HUES48 (cell line): ENCODE measurements around the gene ROBO2.

Experiments used
- H3K27ac ChIP-seq: one replicate; pipeline ENCODE4 v1.7.0; 2013; ENCODE audit warnings: low read depth, low read length, inconsistent platforms
- H3K27me3 ChIP-seq: 2 replicates; pipeline ENCODE4 v1.6.1; 2013; ENCODE audit warnings: mild to moderate bottlenecking, low read length; ENCODE audit not compliant: control insufficient read depth, insufficient read depth
- H3K36me3 ChIP-seq: 2 replicates; pipeline ENCODE4 v1.6.1; 2013; ENCODE audit warnings: low read length; ENCODE audit not compliant: control insufficient read depth, insufficient read depth
- H3K4me1 ChIP-seq: 2 replicates; pipeline ENCODE4 v1.6.1; 2013; ENCODE audit warnings: mild to moderate bottlenecking, low read length; ENCODE audit not compliant: control insufficient read depth, insufficient read depth
- H3K4me3 ChIP-seq: 2 replicates; pipeline ENCODE4 v1.5.1; 2013; ENCODE audit warnings: mild to moderate bottlenecking, low read depth, low read length
- H3K9ac ChIP-seq: 2 replicates; pipeline ENCODE4 v1.6.1; 2013; ENCODE audit warnings: mild to moderate bottlenecking, low read depth, low read length, moderate library complexity
- H3K9me3 ChIP-seq: 2 replicates; pipeline ENCODE4 v1.6.1; 2013; ENCODE audit warnings: low read length; ENCODE audit not compliant: control insufficient read depth, insufficient read depth

The ROBO2 gene

GRCh38 chr3:77052733-77053670 lies 13.1 kb downstream of the ROBO2 start:
- Histone ChIP-seq H3K9ac (no peak overlapping the region), H3K4me3 (no peak overlapping the region), H3K27me3 (no peaks in the 10 kb centered on the region), H3K36me3 (no peaks in the 10 kb centered on the region), H3K9me3 (no peaks in the 10 kb centered on the region), H3K4me1 (peaks cover 22% of the 10 kb centered on the region), H3K27ac (peak overlapping the region; percentile 63)

GRCh38 chr3:77053795-77054194 lies 13.9 kb downstream of the ROBO2 start:
- no peak overlapping the region for H3K9ac ChIP-seq
- H3K4me3 ChIP-seq: no peak overlapping the region
- no peaks in the 10 kb centered on the region for H3K36me3 ChIP-seq
- H3K4me1 ChIP-seq: peaks cover 22% of the 10 kb centered on the region
- no peak overlapping the region for H3K27ac ChIP-seq
- H3K9me3 ChIP-seq: no peaks in the 10 kb centered on the region
- H3K27me3 ChIP-seq: no peaks in the 10 kb centered on the region

- H3K27me3 ChIP-seq: no peaks in the 10 kb centered on the region
- H3K27ac ChIP-seq: no peak overlapping the region
- peaks cover 22% of the 10 kb centered on the region for H3K4me1 ChIP-seq
- no peaks in the 10 kb centered on the region for H3K36me3 ChIP-seq
- no peak overlapping the region for H3K9ac ChIP-seq
- no peak overlapping the region for H3K4me3 ChIP-seq
- H3K9me3 ChIP-seq: no peaks in the 10 kb centered on the region
Measured at GRCh38 chr3:77055841-77056341, 16.0 kb downstream of the ROBO2 start.

GRCh38 chr3:77059354-77059753 lies 19.5 kb downstream of the ROBO2 start:
- H3K9me3 ChIP-seq: no peaks in the 10 kb centered on the region
- H3K27me3 ChIP-seq: no peaks in the 10 kb centered on the region
- H3K27ac ChIP-seq: no peak overlapping the region
- no peaks in the 10 kb centered on the region for H3K36me3 ChIP-seq
- no peak overlapping the region for H3K4me3 ChIP-seq
- H3K4me1 ChIP-seq: no peaks in the 10 kb centered on the region
- no peak overlapping the region for H3K9ac ChIP-seq

GRCh38 chr3:77063423-77063822 lies 23.5 kb downstream of the ROBO2 start:
- Histone ChIP-seq H3K4me1 (no peaks in the 10 kb centered on the region), H3K27ac (no peak overlapping the region), H3K9ac (no peak overlapping the region), H3K9me3 (no peaks in the 10 kb centered on the region), H3K4me3 (no peak overlapping the region), H3K27me3 (no peaks in the 10 kb centered on the region), H3K36me3 (no peaks in the 10 kb centered on the region)

- H3K27ac ChIP-seq: no peak overlapping the region
- H3K27me3 ChIP-seq: no peaks in the 10 kb centered on the region
- H3K36me3 ChIP-seq: no peaks in the 10 kb centered on the region
- H3K9ac ChIP-seq: no peak overlapping the region
- no peaks in the 10 kb centered on the region for H3K4me1 ChIP-seq
- H3K9me3 ChIP-seq: no peaks in the 10 kb centered on the region
- no peak overlapping the region for H3K4me3 ChIP-seq
Measured at GRCh38 chr3:77065750-77066149, 25.9 kb downstream of the ROBO2 start.

GRCh38 chr3:77066829-77067228 lies 26.9 kb downstream of the ROBO2 start:
- Histone ChIP-seq H3K4me3 (no peak overlapping the region), H3K4me1 (peaks cover 5% of the 10 kb centered on the region), H3K27ac (no peak overlapping the region)

GRCh38 chr3:77068808-77069207 lies 28.9 kb downstream of the ROBO2 start:
- Histone ChIP-seq H3K27me3 (no peaks in the 10 kb centered on the region), H3K9me3 (no peaks in the 10 kb centered on the region), H3K9ac (no peak overlapping the region), H3K4me1 (peaks cover 22% of the 10 kb centered on the region), H3K27ac (no peak overlapping the region), H3K36me3 (no peaks in the 10 kb centered on the region), H3K4me3 (no peak overlapping the region)

More at GRCh38 chr3:77066829-77067228, 26.9 kb downstream of the ROBO2 start:
- H3K36me3 ChIP-seq: no peaks in the 10 kb centered on the region
- H3K9ac ChIP-seq: no peak overlapping the region
- H3K27me3 ChIP-seq: no peaks in the 10 kb centered on the region
- no peaks in the 10 kb centered on the region for H3K9me3 ChIP-seq

- Histone ChIP-seq H3K9me3 (no peaks in the 10 kb centered on the region), H3K9ac (no peak overlapping the region), H3K4me3 (no peak overlapping the region), H3K27me3 (no peaks in the 10 kb centered on the region), H3K27ac (no peak overlapping the region), H3K4me1 (peaks cover 22% of the 10 kb centered on the region), H3K36me3 (no peaks in the 10 kb centered on the region)
Measured at GRCh38 chr3:77071364-77071763, 31.5 kb downstream of the ROBO2 start.

GRCh38 chr3:77071809-77072208 lies 31.9 kb downstream of the ROBO2 start:
- H3K36me3 ChIP-seq: no peaks in the 10 kb centered on the region
- H3K4me1 ChIP-seq: peaks cover 22% of the 10 kb centered on the region
- H3K4me3 ChIP-seq: no peak overlapping the region
- no peak overlapping the region for H3K27ac ChIP-seq
- no peak overlapping the region for H3K9ac ChIP-seq
- no peaks in the 10 kb centered on the region for H3K9me3 ChIP-seq
- H3K27me3 ChIP-seq: no peaks in the 10 kb centered on the region

- Histone ChIP-seq H3K27me3 (no peaks in the 10 kb centered on the region), H3K9me3 (no peaks in the 10 kb centered on the region), H3K27ac (no peak overlapping the region), H3K36me3 (no peaks in the 10 kb centered on the region), H3K4me1 (peaks cover 22% of the 10 kb centered on the region), H3K4me3 (no peak overlapping the region), H3K9ac (no peak overlapping the region)
Measured at GRCh38 chr3:77072232-77072631, 32.3 kb downstream of the ROBO2 start.
